AG09309 (cell line): Measurements from ENCODE around the gene GRID2.

Experiments
- DNase-seq: peaks from one replicate; pipeline ENCODE4 v3.0.0-alpha.2; 2010; ENCODE audit warnings: low read depth
- H3K4me3 ChIP-seq: 2 replicates; pipeline ENCODE4 v1.5.1; 2011; ENCODE audit warnings: mild to moderate bottlenecking, low read depth, low read length, moderate library complexity; ENCODE audit not compliant: control insufficient read depth
- CTCF ChIP-seq: IDR thresholded peaks from 2 replicates; pipeline ENCODE4 v1.5.1; 2011; ENCODE audit warnings: mild to moderate bottlenecking, low read depth, low read length, inconsistent platforms; ENCODE audit not compliant: insufficient read depth, control insufficient read depth; ENCODE audit errors: missing control alignments

Gene GRID2

GRCh38 chr4:93813092-93813491, 1509.3 kb downstream of the GRID2 start:
- no peak for DNase-seq
- no peak overlapping the region for H3K4me3 ChIP-seq
- no peak for TF ChIP-seq CTCF

- TF ChIP-seq CTCF, result no peak
- H3K4me3 ChIP-seq, result no peak overlapping the region
- DNase-seq, result no peak
Measured at GRCh38 chr4:93814141-93814540, 1510.4 kb downstream of the GRID2 start.

- TF ChIP-seq CTCF, result no peak
- no peak for DNase-seq
Measured at GRCh38 chr4:93814722-93815121, 1511.0 kb downstream of the GRID2 start.

More at GRCh38 chr4:93814722-93815121, 1511.0 kb downstream of the GRID2 start:
- H3K4me3 ChIP-seq, result no peak overlapping the region
